ENCODE results near the gene VWA3B. TPM values are rescaled to one million over a fixed set of nuclear protein-coding genes. Genes with fewer than 3 reads are reported as not detected.

The VWA3B gene
- total and polyA plus RNA-seq, 4 donors: 3.5 to 29.2 (median 11.2) TPM

- peaks cover 0 to 1% (median 0%) of the 10 kb centered on the region in 5 donors for H3K4me1 ChIP-seq (ENCODE audit: control insufficient read depth in 5 of 5, insufficient read depth in 5 of 5, low read length in 5 of 5)
- H3K9ac ChIP-seq (ENCODE audit: insufficient read depth in 1 of 2, low read length in 2 of 2): no peak overlapping the region
- H3K27me3 ChIP-seq (ENCODE audit: control insufficient read depth in 3 of 3, insufficient read depth in 3 of 3, low read length in 2 of 3): peaks cover 0 to 3% (median 0%) of the 10 kb centered on the region in 3 donors
- DNase-seq: peak in 1 of 3 donors; percentile 6
- no peaks in the 10 kb centered on the region for H3K36me3 ChIP-seq (ENCODE audit: control insufficient read depth in 4 of 4, insufficient read depth in 4 of 4, low read length in 4 of 4)
- WGBS, 2 donors: 46 to 67% methylated on average over 8 of the region's 8 CpGs
- peaks cover 0 to 2% (median 0%) of the 10 kb centered on the region in 4 donors for H3K9me3 ChIP-seq (ENCODE audit: control insufficient read depth in 4 of 4, insufficient read depth in 3 of 4, low read length in 3 of 4)
- no peak overlapping the region for H3K4me3 ChIP-seq
- no peak for TF ChIP-seq CTCF (IDR thresholded peaks at IDR 0.05; ENCODE audit: control extremely low read depth, extremely low read depth)
- ATAC-seq (ENCODE audit: insufficient read depth, low FRiP score): peak; percentile 10
- H3K27ac ChIP-seq (ENCODE audit: low read depth in 1 of 2, low read length in 1 of 2): no peak overlapping the region
Measured at GRCh38 chr2:98308068-98308467, 221.1 kb downstream of the VWA3B start.

DNA sequence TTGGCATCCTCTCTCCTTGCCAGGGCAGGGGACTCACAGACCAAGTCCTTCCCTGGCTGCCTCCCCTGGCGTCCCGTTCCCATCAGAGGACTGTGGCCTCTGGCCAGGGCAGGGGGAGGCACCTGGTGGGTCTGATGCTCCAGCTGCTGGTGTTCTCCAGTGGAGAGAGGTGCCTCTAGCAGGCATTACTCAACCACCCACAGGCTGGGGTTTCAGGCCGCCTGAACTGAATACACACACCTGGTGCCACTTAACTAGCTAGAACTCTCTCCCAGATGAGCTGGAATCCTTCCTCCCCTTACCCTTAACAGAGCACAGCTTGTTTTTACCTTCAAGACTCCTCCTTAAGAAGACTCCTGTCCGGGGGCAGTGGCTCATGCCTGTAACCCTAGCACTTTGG is 221.6 kb downstream of the VWA3B start:
- DNase-seq: peak in 2 of 3 donors; percentile 6 to 24
- Histone ChIP-seq H3K36me3 (ENCODE audit: control insufficient read depth in 4 of 4, insufficient read depth in 4 of 4, low read length in 4 of 4) (no peaks in the 10 kb centered on the region), H3K4me3 (no peak overlapping the region), H3K27me3 (ENCODE audit: control insufficient read depth in 3 of 3, insufficient read depth in 3 of 3, low read length in 2 of 3) (peaks cover 0 to 3% (median 0%) of the 10 kb centered on the region in 3 donors), H3K27ac (ENCODE audit: low read depth in 1 of 2, low read length in 1 of 2) (no peak overlapping the region), H3K9me3 (ENCODE audit: control insufficient read depth in 4 of 4, insufficient read depth in 3 of 4, low read length in 3 of 4) (peaks cover 0 to 4% (median 0%) of the 10 kb centered on the region in 4 donors), H3K4me1 (ENCODE audit: control insufficient read depth in 5 of 5, insufficient read depth in 5 of 5, low read length in 5 of 5) (peaks cover 0 to 1% (median 0%) of the 10 kb centered on the region in 5 donors), H3K9ac (ENCODE audit: insufficient read depth in 1 of 2, low read length in 2 of 2) (no peak overlapping the region)
- ATAC-seq (ENCODE audit: insufficient read depth, low FRiP score): no peak
- 60 to 87% methylated on average over 4 of the region's 4 CpGs for WGBS, 2 donors
- no peak for TF ChIP-seq CTCF (IDR thresholded peaks at IDR 0.05; ENCODE audit: control extremely low read depth, extremely low read depth)

- no peak overlapping the region for H3K4me3 ChIP-seq
- H3K27me3 ChIP-seq (ENCODE audit: control insufficient read depth in 3 of 3, insufficient read depth in 3 of 3, low read length in 2 of 3): peaks cover 0 to 3% (median 0%) of the 10 kb centered on the region in 3 donors
- H3K27ac ChIP-seq (ENCODE audit: low read depth in 1 of 2, low read length in 1 of 2): no peak overlapping the region
- H3K4me1 ChIP-seq (ENCODE audit: control insufficient read depth in 5 of 5, insufficient read depth in 5 of 5, low read length in 5 of 5): peaks cover 0 to 1% (median 0%) of the 10 kb centered on the region in 5 donors
- H3K9me3 ChIP-seq (ENCODE audit: control insufficient read depth in 4 of 4, insufficient read depth in 3 of 4, low read length in 3 of 4): peaks cover 0 to 4% (median 0%) of the 10 kb centered on the region in 4 donors
- DNase-seq: no peak
- no peak for TF ChIP-seq CTCF (IDR thresholded peaks at IDR 0.05; ENCODE audit: control extremely low read depth, extremely low read depth)
- H3K36me3 ChIP-seq (ENCODE audit: control insufficient read depth in 4 of 4, insufficient read depth in 4 of 4, low read length in 4 of 4): no peaks in the 10 kb centered on the region
- no peak overlapping the region for H3K9ac ChIP-seq (ENCODE audit: insufficient read depth in 1 of 2, low read length in 2 of 2)
- ATAC-seq (ENCODE audit: insufficient read depth, low FRiP score): no peak
- 84 to 89% methylated on average over 11 of the region's 11 CpGs for WGBS, 2 donors
Measured at GRCh38 chr2:98309580-98309979, 222.6 kb downstream of the VWA3B start.

DNA sequence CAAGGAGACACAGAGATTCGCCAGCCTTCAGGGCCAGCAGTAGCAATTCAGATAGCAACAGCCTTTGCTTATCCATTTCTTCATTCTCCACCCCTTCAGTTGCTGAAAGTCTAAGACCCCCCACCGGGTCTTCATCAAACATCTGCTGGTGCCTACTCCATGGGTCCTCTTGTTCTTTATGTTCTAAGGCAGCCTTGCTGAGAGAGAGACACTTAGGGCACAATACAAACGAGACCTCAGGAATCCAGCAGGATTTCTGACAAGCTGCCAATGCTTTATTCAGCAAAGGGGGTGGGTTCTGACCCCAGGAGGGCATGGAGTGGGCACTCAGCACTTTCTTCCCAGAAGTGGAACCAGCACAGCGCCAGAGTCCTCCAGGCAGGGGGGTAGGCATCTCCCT is 223.0 kb downstream of the VWA3B start:
- H3K4me3 ChIP-seq: no peak overlapping the region
- H3K9ac ChIP-seq (ENCODE audit: insufficient read depth in 1 of 2, low read length in 2 of 2): no peak overlapping the region
- no peaks in the 10 kb centered on the region for H3K36me3 ChIP-seq (ENCODE audit: control insufficient read depth in 4 of 4, insufficient read depth in 4 of 4, low read length in 4 of 4)
- peak in 1 of 3 donors; percentile 28 for DNase-seq
- 63 to 88% methylated on average over 4 of the region's 4 CpGs for WGBS, 2 donors
- H3K27me3 ChIP-seq (ENCODE audit: control insufficient read depth in 3 of 3, insufficient read depth in 3 of 3, low read length in 2 of 3): peaks cover 0 to 3% (median 0%) of the 10 kb centered on the region in 3 donors
- H3K9me3 ChIP-seq (ENCODE audit: control insufficient read depth in 4 of 4, insufficient read depth in 3 of 4, low read length in 3 of 4): peaks cover 0 to 2% (median 0%) of the 10 kb centered on the region in 4 donors
- H3K27ac ChIP-seq (ENCODE audit: low read depth in 1 of 2, low read length in 1 of 2): no peak overlapping the region
- TF ChIP-seq CTCF (IDR thresholded peaks at IDR 0.05; ENCODE audit: control extremely low read depth, extremely low read depth): no peak
- no peak for ATAC-seq (ENCODE audit: insufficient read depth, low FRiP score)
- H3K4me1 ChIP-seq (ENCODE audit: control insufficient read depth in 5 of 5, insufficient read depth in 5 of 5, low read length in 5 of 5): peaks cover 0 to 1% (median 0%) of the 10 kb centered on the region in 5 donors
